Testis (tissue), 2 donors: ENCODE measurements around the gene SLC2A9.

Experiments
- CTCF ChIP-seq, 3 experiments: fragments of 450-650 bp in 2 of 3; fragments of 200-600 bp in 1 of 3; sonication (generic) in 1 of 3; IDR thresholded peaks; one replicate each; pipeline ENCODE4 v1.5.1; 2016 to 2019; ENCODE audit warnings: antibody characterized with exemption in 3 of 3, mild to moderate bottlenecking in 2 of 3, moderate library complexity in 1 of 3
- POLR2A ChIP-seq: fragments of 450-650 bp; IDR thresholded peaks from one replicate; pipeline ENCODE4 v1.6.1; 2017; ENCODE audit warnings: antibody characterized with exemption, mild to moderate bottlenecking, moderate library complexity

- TF ChIP-seq POLR2A (no peak), CTCF (IDR thresholded peaks at IDR 0.05) (no peak)
Observed at GRCh38 chr4:10003666-10004065, 17.6 kb downstream of the SLC2A9 start.
